MG63 (cell line): ENCODE measurements around the gene MFSD11. TPM values are rescaled to one million over a fixed set of nuclear protein-coding genes. Genes with fewer than 3 reads are reported as not detected.
"Not testable (repeated sequence)": the region's sequence is repeated elsewhere in the genome, so short reads cannot be mapped to it uniquely, and the experiment has no call there.

ENCODE experiments used
- DNase-seq: peaks from one replicate; pipeline ENCODE4 v3.0.0-alpha.2; 2020
- H3K27me3 ChIP-seq: fragments of 250-450 bp; sonication (Bioruptor Pico); 2 replicates; pipeline ENCODE4 v1.5.1; 2020; ENCODE audit warnings: mild to moderate bottlenecking, moderate library complexity
- H3K36me3 ChIP-seq: fragments of 250-450 bp; sonication (Bioruptor Pico); 2 replicates; pipeline ENCODE4 v1.5.1; 2020; ENCODE audit warnings: mild to moderate bottlenecking, moderate library complexity
- H3K4me3 ChIP-seq: fragments of 250-450 bp; sonication (Bioruptor Pico); 2 replicates; pipeline ENCODE4 v1.5.1; 2020; ENCODE audit warnings: mild to moderate bottlenecking, moderate library complexity
- H3K9me3 ChIP-seq: fragments of 250-450 bp; sonication (Bioruptor Pico); 2 replicates; pipeline ENCODE4 v1.5.1; 2020; ENCODE audit warnings: mild to moderate bottlenecking, moderate library complexity
- total RNA-seq: library from RNA; depleted of rRNA; stranded (reverse); fragments of >200 nt; shearing (Covaris generic); gene quantifications from 2 replicates; pipeline ENCODE4 v1.2.3, GENCODE V29; 2014; ENCODE audit warnings: low replicate concordance

MFSD11 gene
- total RNA-seq, 1 experiment from 2014 or later = 23.8 TPM

- Histone ChIP-seq H3K27me3 (no peaks in the 10 kb centered on the region), H3K4me3 (no peak overlapping the region), H3K9me3 (no peaks in the 10 kb centered on the region), H3K36me3 (peaks cover 10% of the 10 kb centered on the region; the same call in 1 of the 2 replicates)
- no peak for DNase-seq
These were observed 34.8 kb upstream of the MFSD11 start for GRCh38 chr17:76702941-76703637.

- Histone ChIP-seq H3K4me3 (no peak overlapping the region), H3K9me3 (no peaks in the 10 kb centered on the region), H3K36me3 (peaks cover 17% of the 10 kb centered on the region), H3K27me3 (no peaks in the 10 kb centered on the region)
- no peak for DNase-seq
These were observed 33.1 kb upstream of the MFSD11 start for GRCh38 chr17:76704805-76705204.

- no peak for DNase-seq
- Histone ChIP-seq H3K4me3 (no peak overlapping the region), H3K36me3 (peaks cover 15% of the 10 kb centered on the region), H3K9me3 (no peaks in the 10 kb centered on the region), H3K27me3 (no peaks in the 10 kb centered on the region)
These were observed 31.1 kb upstream of the MFSD11 start for GRCh38 chr17:76706817-76707216.

- no peak for DNase-seq
- H3K36me3 ChIP-seq = peaks cover 21% of the 10 kb centered on the region
- no peaks in the 10 kb centered on the region for H3K9me3 ChIP-seq
- H3K4me3 ChIP-seq = no peak overlapping the region; the same call in 1 of the 2 replicates
- H3K27me3 ChIP-seq = no peaks in the 10 kb centered on the region
These were observed 29.7 kb upstream of the MFSD11 start for GRCh38 chr17:76707985-76708807.

- peaks cover 31% of the 10 kb centered on the region for H3K36me3 ChIP-seq
- no peaks in the 10 kb centered on the region for H3K27me3 ChIP-seq
- H3K9me3 ChIP-seq = no peaks in the 10 kb centered on the region
- peak; percentile 92 for DNase-seq
- H3K4me3 ChIP-seq = peak overlapping the region; percentile 68
These were observed 28.6 kb upstream of the MFSD11 start for GRCh38 chr17:76709077-76709950.

GRCh38 chr17:76709951-76710862 is 27.7 kb upstream of the MFSD11 start:
- DNase-seq = peak; percentile 29
- not testable (repeated sequence) for H3K9me3 ChIP-seq, H3K27me3 ChIP-seq
- H3K4me3 ChIP-seq = peak overlapping the region; percentile 68
- peaks cover 40% of the 10 kb centered on the region for H3K36me3 ChIP-seq

- Histone ChIP-seq H3K27me3 (no peaks in the 10 kb centered on the region), H3K36me3 (peaks cover 48% of the 10 kb centered on the region), H3K9me3 (peaks cover 2% of the 10 kb centered on the region; the same call in 1 of the 2 replicates), H3K4me3 (peak within 1 kb of the TSS; percentile 68)
- DNase-seq = peak; percentile 80
These were observed 26.9 kb upstream of the MFSD11 start, which contains the start of gene MXRA7 for GRCh38 chr17:76710863-76711611. Gene MXRA7 (minus strand): TSS chr17:76710965. CDS start chr17:76710946, 19 bp downstream.

- DNase-seq, H3K9me3 ChIP-seq, H3K27me3 ChIP-seq, H3K4me3 ChIP-seq: not testable (repeated sequence)
- H3K36me3 ChIP-seq = peaks cover 55% of the 10 kb centered on the region
These were observed 25.6 kb upstream of the MFSD11 start for GRCh38 chr17:76712321-76712720.

GRCh38 chr17:76713765-76714164 is 24.2 kb upstream of the MFSD11 start:
- H3K27me3 ChIP-seq = no peaks in the 10 kb centered on the region
- H3K4me3 ChIP-seq = no peak overlapping the region
- H3K36me3 ChIP-seq = peaks cover 64% of the 10 kb centered on the region
- peaks cover 2% of the 10 kb centered on the region; the same call in 1 of the 2 replicates for H3K9me3 ChIP-seq
- DNase-seq = no peak

GRCh38 chr17:76714336-76714735 is 23.6 kb upstream of the MFSD11 start:
- Histone ChIP-seq H3K4me3 (no peak overlapping the region), H3K9me3 (peaks cover 2% of the 10 kb centered on the region; the same call in 1 of the 2 replicates), H3K36me3 (peaks cover 69% of the 10 kb centered on the region), H3K27me3 (no peaks in the 10 kb centered on the region)
- no peak for DNase-seq

GRCh38 chr17:76714822-76715495 is 23.0 kb upstream of the MFSD11 start:
- no peaks in the 10 kb centered on the region for H3K27me3 ChIP-seq
- H3K36me3 ChIP-seq = peaks cover 73% of the 10 kb centered on the region
- H3K4me3 ChIP-seq = no peak overlapping the region
- DNase-seq = peak; percentile 41
- H3K9me3 ChIP-seq = peaks cover 2% of the 10 kb centered on the region; the same call in 1 of the 2 replicates

- H3K36me3 ChIP-seq = peaks cover 78% of the 10 kb centered on the region
- DNase-seq = no peak
These were observed 22.5 kb upstream of the MFSD11 start for GRCh38 chr17:76715496-76715830.

GRCh38 chr17:76716146-76716838 is 21.6 kb upstream of the MFSD11 start:
- Histone ChIP-seq H3K9me3 (peaks cover 2% of the 10 kb centered on the region; the same call in 1 of the 2 replicates), H3K4me3 (no peak overlapping the region), H3K36me3 (peaks cover 86% of the 10 kb centered on the region), H3K27me3 (no peaks in the 10 kb centered on the region)
- peak; percentile 19 for DNase-seq

More at GRCh38 chr17:76715496-76715830, 22.5 kb upstream of the MFSD11 start:
- Histone ChIP-seq H3K9me3 (peaks cover 2% of the 10 kb centered on the region; the same call in 1 of the 2 replicates), H3K27me3 (no peaks in the 10 kb centered on the region), H3K4me3 (no peak overlapping the region)

GRCh38 chr17:76716839-76717215 is 21.1 kb upstream of the MFSD11 start:
- Histone ChIP-seq H3K4me3 (no peak overlapping the region), H3K27me3 (no peaks in the 10 kb centered on the region), H3K9me3 (peaks cover 2% of the 10 kb centered on the region; the same call in 1 of the 2 replicates), H3K36me3 (peaks cover 91% of the 10 kb centered on the region)
- no peak for DNase-seq
